GM23338 (cell line): Measurements from ENCODE around the gene PRDX3.
A peak's percentile ranks its signal among the peaks of the same experiment; 100 is the strongest.

ENCODE experiments used
- CREB1 ChIP-seq: fragments of 250-450 bp; sonication (Bioruptor Pico); IDR thresholded peaks from 2 replicates; pipeline ENCODE4 v1.5.0; 2020; ENCODE audit warnings: low read depth, mild to moderate bottlenecking, moderate library complexity
- POLR2AphosphoS5 ChIP-seq: IDR thresholded peaks from 2 replicates; pipeline ENCODE4 v1.6.1; 2016; ENCODE audit warnings: antibody characterized with exemption, low read depth
- TF ChIP-seq, protein P1 (sequence below), 2 experiments: fragments of 200-600 bp in 1 of 2; sonication (generic) in 1 of 2; conservative IDR thresholded peaks; 2 replicates each; pipeline versions ENCODE4 v1.5.1 to v1.6.1; 2016 to 2017; ENCODE audit warnings: antibody characterized with exemption in 2 of 2, low read depth in 2 of 2, mild to moderate bottlenecking in 2 of 2, moderate library complexity in 1 of 2

DNA sequence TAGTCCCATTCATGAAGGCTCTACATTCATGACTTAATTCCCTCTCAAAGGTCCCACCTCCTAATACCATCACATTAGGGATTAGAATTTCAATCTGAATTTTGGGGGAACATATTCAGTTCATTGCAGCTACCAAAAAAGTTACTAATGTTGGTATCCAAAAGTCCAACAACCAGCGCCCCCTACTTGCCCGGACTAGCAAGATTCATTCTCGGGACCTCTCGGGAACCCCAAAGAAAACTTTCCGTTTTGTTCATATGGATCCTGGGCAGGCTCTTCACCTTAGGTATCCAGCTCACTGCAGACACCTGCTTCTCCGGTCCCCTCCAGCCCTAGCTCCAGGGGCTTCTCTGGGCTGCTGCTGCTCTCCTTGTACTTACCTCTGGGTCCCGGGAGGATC is 19.8 kb upstream of the PRDX3 start:
- no peak for TF ChIP-seq CREB1 (CRISPR knock-in tag)
- TF ChIP-seq, protein P1, sequence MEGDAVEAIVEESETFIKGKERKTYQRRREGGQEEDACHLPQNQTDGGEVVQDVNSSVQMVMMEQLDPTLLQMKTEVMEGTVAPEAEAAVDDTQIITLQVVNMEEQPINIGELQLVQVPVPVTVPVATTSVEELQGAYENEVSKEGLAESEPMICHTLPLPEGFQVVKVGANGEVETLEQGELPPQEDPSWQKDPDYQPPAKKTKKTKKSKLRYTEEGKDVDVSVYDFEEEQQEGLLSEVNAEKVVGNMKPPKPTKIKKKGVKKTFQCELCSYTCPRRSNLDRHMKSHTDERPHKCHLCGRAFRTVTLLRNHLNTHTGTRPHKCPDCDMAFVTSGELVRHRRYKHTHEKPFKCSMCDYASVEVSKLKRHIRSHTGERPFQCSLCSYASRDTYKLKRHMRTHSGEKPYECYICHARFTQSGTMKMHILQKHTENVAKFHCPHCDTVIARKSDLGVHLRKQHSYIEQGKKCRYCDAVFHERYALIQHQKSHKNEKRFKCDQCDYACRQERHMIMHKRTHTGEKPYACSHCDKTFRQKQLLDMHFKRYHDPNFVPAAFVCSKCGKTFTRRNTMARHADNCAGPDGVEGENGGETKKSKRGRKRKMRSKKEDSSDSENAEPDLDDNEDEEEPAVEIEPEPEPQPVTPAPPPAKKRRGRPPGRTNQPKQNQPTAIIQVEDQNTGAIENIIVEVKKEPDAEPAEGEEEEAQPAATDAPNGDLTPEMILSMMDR (conservative IDR thresholded peaks at IDR 0.05; ENCODE audit: low read depth in 2 of 2): peak; percentile 69 to 75
- no peak for TF ChIP-seq POLR2AphosphoS5
